Stimulated activated CD8-positive, alpha-beta memory T cell treated with anti-CD3 and anti-CD28 coated beads, Interleukin-12 subunit alpha, Interleukin-12 subunit beta, amount 100 ng/mL, for 24 hours (primary cell): Measurements from ENCODE around the gene FAIM2.

ENCODE experiments used
- DNase-seq: peaks from one replicate; pipeline ENCODE4 v3.0.0-alpha.2; 2020; ENCODE audit errors: extremely low read depth

The FAIM2 gene

GRCh38 chr12:49917788-49918173 lies 14.1 kb upstream of the FAIM2 start:
- DNase-seq: no peak

GRCh38 chr12:49917166-49917787 lies 13.6 kb upstream of the FAIM2 start:
- DNase-seq: no peak

GRCh38 chr12:49916129-49916919 lies 12.6 kb upstream of the FAIM2 start:
- no peak for DNase-seq

DNA sequence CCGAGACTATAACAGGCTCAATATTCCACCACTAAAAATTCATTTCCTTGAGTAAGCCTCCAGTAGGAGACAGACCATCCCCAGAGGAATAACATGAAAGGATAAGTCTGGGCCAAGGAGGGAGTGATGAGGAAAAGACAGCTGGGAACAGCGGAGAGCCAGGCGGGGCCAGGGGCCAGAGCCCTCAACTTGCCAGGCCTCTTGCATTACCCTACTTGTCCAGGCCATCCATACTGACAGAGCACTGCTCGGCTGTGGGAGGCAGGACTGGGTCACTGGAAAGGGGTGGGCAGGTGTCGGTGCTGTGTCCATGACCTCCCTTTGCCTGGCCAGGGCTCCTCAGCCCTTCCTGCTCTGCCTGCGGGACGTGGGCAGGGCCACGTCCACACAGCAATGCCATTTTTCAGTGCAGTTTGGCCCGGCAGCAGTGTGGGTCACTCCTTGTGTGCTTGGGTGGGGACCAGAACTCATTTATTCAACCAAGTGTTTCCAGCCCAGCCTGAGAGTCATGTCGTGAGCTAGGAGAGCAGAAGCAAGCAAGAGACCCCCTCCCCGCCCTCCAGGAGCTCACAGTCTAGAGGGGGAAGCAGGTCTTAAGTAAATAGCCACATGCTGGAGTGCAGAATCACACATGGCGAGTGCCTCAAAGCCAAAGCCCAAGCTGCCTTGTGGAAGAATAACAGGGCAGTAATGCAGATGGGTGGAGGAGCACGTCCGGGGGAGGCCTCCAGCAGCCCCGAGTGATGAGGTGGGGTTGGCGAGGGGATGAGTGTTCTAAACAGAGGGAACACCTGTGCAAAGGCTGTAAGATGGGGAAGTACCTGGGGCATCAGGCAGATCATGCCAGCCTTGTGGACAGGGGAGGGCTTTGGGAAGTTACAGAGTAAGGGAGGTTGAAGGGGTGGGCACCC lies 8.9 kb upstream of the FAIM2 start:
- DNase-seq: no peak

- DNase-seq: no peak
These were observed 7.5 kb upstream of the FAIM2 start for GRCh38 chr12:49911213-49911605.

- no peak for DNase-seq
These were observed 6.9 kb upstream of the FAIM2 start for GRCh38 chr12:49910331-49911212.

GRCh38 chr12:49909826-49910225 lies 6.1 kb upstream of the FAIM2 start:
- DNase-seq: no peak

- no peak for DNase-seq
These were observed 5.7 kb upstream of the FAIM2 start for GRCh38 chr12:49909356-49909755.

DNA sequence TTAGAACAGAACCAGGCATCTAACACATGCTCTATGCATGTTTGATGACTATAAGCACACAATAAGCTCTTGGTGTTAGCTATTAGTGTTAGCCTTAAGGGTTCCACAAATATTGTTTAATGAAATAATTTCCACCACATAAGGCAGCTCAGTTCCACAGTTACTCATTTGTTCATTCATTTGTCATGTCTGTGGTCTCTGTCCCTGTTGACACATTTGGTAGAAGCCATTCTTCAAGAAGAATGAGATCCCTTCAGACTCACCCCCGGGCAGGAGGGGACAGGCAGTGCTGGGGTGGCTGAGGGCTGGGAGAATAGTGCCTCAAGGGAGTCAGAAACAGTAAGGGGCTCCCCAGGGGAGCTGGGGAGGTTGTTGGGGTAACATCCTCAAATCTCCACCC lies 3.7 kb upstream of the FAIM2 start:
- DNase-seq: no peak

DNA sequence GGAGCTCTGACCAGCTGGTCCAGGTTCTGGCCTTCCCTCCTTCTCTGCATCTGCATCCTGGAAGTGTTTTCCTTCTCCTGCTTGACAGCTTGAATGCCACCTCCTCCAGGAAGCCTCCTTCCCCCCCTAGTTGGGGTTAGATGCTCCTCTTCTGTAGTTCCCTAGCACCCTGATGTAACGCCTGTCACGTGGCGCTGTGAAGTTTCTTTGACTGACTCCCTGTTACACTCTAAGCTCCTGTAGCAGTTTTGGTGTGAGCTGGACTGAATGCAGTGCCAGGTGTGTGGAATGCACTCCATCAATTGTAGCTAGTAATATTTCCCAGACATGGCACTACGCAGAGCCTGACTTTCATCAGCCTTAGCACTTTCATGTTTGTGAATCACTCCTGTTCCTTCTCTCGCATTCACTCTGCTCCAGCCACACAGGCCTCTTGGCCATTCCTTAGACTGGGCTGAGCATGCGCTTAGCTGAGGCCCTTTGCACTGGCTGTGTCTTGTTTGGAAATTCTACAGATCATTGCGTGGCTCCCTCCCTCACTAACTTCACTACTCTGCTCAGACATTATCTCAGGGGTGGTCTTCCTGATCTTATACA lies 2.1 kb upstream of the FAIM2 start:
- no peak for DNase-seq

- no peak for DNase-seq
These were observed 901 bp upstream of the FAIM2 start for GRCh38 chr12:49904601-49905000.

GRCh38 chr12:49903351-49903699 lies 375 bp downstream of the FAIM2 start:
- no peak for DNase-seq

- no peak for DNase-seq
These were observed 1.0 kb downstream of the FAIM2 start for GRCh38 chr12:49902399-49903350.

DNA sequence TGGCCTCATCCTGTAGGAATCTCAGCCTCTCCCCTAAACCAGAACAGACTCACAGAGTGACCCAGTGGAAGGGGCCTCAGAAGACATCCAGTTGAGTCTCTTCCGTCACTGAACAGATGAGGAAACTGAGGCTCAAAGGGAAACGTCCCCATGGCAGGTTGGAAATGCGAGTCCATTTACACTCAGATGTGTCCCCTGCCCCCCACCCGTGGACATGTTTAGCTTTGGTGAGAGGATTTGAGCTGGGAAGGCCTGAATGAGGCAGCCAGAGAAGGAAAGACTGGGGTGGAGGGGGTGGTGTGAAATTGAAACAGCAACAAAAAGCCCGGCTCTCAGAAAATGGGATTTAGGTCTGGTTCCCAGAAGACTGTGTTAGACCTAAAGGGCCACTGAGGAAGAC lies 1.7 kb downstream of the FAIM2 start:
- DNase-seq: no peak

DNA sequence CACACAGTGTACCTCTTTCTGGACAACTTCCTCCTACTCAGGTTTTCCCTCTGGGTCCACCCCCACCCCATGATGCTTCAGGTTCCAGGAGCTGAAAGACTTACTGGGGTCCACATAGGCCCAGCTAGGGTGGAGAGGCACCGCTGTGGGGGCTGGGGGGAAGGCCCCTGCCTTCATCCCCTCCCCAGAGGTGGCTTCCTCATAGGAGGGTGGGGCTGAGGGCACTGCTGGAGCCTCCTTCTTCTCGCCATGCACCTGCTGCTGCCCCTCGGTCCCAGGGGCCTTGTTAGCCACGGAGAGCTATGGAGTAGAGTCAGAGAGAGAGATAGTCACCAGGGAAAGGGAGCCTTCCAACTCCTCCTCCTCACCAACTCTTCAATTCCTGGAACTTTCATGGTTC lies 2.7 kb downstream of the FAIM2 start:
- no peak for DNase-seq

DNA sequence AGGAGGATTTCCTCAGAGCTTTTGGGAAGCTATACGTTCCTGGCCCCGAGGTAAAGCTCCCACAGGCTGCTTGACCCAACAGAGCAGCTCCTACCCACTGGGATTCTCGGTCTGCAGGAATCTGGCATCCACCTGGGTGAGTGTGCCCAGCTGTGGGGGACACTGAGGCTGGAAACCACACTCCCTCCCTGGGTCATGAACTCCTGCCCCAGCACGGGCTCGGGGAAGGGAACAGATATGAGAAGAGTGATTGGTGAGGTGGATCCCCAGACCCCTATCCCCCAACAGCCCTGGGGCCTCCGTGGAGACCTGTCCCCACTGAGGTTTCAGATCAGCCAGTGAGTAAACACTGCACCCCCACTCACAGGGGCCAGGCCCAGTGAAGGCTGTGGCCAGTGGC lies 3.3 kb downstream of the FAIM2 start:
- DNase-seq: no peak

DNA sequence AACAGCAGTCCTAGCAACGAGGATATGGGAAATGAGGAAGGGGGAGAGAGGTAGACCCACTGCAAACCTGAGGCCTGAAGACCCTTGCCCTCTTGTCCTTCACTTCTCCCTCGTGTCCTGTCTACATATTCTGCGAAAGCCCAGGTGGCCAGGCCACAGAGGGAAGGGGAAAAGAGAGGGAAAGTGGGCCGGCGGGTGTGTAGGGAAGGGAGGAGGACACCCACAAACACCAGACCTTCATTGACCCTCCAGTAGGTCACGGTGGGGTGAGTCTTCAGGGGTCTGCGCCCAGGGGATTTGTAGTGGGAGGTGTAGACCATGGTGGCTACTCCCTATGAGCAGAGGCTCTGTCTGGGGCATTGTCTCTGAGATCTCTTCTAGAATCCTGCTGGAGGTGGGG lies 3.8 kb downstream of the FAIM2 start:
- DNase-seq: no peak

DNA sequence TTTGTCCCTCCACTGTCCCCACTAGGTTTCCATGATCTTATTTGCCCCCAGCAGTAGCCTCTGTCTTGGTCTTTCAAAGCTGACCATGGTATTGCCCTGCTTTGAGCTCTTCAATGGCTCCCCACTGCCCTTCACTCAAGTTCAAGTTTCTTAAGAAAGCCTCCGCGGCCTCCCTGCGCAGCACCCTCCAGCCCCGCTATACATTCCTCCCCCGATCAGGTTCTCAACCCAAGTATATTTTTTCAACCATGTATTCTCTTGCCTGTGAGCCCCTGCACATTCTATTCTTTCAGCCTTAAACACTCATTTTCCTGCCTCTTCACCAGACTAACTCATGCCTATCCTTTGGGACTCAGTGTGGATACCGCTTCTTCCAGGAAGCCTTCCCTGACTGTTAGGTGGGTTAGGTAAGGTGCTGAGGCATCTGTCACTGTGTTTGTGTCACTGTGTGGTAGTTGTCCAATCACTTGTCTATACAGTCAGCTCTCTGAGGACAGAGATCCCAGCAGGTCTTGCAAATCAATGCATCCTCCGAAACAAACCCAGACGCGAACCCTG lies 4.3 kb downstream of the FAIM2 start:
- no peak for DNase-seq

GRCh38 chr12:49897276-49897675 lies 6.4 kb downstream of the FAIM2 start:
- DNase-seq: no peak

- DNase-seq: no peak
These were observed 7.9 kb downstream of the FAIM2 start for GRCh38 chr12:49895773-49896172.
